Breast epithelium (tissue), 4 donors: ENCODE measurements around the gene GPR35. TPM values are rescaled to one million over a fixed set of nuclear protein-coding genes. Genes with fewer than 3 reads are reported as not detected.

Source experiments
- DNase-seq, 2 donors: peaks; one replicate each; pipeline ENCODE4 v3.0.0-alpha.2; 2019; ENCODE audit warnings: low spot score in 2 of 2
- H3K27ac ChIP-seq, 2 donors: fragments of 200-600 bp; sonication (generic) in 1 of 2; one replicate each; pipeline ENCODE4 v1.5.1; 2016 to 2019; ENCODE audit warnings: mild to moderate bottlenecking in 1 of 2
- H3K27me3 ChIP-seq, 2 donors: fragments of 200-600 bp; sonication (generic) in 1 of 2; one replicate each; pipeline versions ENCODE4 v1.5.1 to v1.6.0; 2017 to 2019; ENCODE audit warnings: control low read depth in 1 of 2, mild to moderate bottlenecking in 1 of 2
- H3K36me3 ChIP-seq: fragments of 200-600 bp; one replicate; pipeline ENCODE4 v1.5.1; 2019
- H3K4me1 ChIP-seq, 2 donors: fragments of 200-600 bp; sonication (generic); one replicate each; pipeline ENCODE4 v1.5.1; 2016 to 2019; ENCODE audit warnings: control low read depth in 1 of 2
- H3K4me3 ChIP-seq, 3 donors: fragments of 200-600 bp; sonication (generic); 1 replicate in 2 of 3; 2 replicates in 1 of 3; pipeline ENCODE4 v1.5.1; 2016 to 2019; ENCODE audit warnings: mild to moderate bottlenecking in 3 of 3, moderate library complexity in 2 of 3
- H3K9me3 ChIP-seq, 2 donors: fragments of 200-600 bp; sonication (generic) in 1 of 2; one replicate each; pipeline ENCODE4 v1.5.1; 2016 to 2019; ENCODE audit warnings: control low read depth in 1 of 2
- CTCF ChIP-seq, 3 donors: fragments of 450-650 bp; IDR thresholded peaks; one replicate each; pipeline ENCODE4 v1.5.1; 2016 to 2017; ENCODE audit warnings: antibody characterized with exemption in 3 of 3, mild to moderate bottlenecking in 3 of 3, moderate library complexity in 3 of 3
- POLR2A ChIP-seq: fragments of 450-650 bp; IDR thresholded peaks from one replicate; pipeline ENCODE4 v1.6.1; 2016; ENCODE audit warnings: antibody characterized with exemption, mild to moderate bottlenecking, moderate library complexity
- POLR2AphosphoS5 ChIP-seq, 3 donors: sonication (generic); formaldehyde crosslinking; IDR thresholded peaks; one replicate each; pipeline ENCODE4 v1.6.1; 2017; ENCODE audit warnings: antibody characterized with exemption in 3 of 3
- intact Hi-C: fragments of 100-400 bp; cut with DNase I; formaldehyde crosslinking; loops from one replicate; pipeline ENCODE4 v1.15.1; 2023; ENCODE audit warnings: low total_unique reads
- total RNA-seq, 3 donors: library from RNA; depleted of rRNA; stranded (reverse); fragments of >200 nt; gene quantifications; one replicate each; pipeline ENCODE4 v1.1.0, GENCODE V29; 2016

Gene GPR35
- total RNA-seq, 3 donors from 2014 or later: 1.6 to 4.7 (median 2.6) TPM

DNA sequence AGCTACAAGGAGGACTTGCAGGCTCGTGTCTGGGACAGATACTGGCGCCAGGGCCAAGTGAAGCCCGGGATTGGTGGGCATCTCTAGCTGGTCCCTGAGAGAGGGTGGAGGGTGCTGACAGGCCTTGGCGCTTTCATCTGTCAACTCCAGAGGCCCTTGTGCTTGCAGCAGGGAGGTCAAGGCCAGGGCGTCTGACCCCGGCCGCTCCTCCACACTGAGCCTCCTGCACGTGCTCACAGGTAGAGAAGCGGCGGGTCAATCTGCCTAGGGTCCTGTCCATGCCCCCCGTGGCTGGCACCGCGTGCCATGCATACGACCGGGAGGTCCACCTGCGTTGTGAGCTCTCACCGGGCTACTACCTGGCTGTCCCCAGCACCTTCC is 29.2 kb upstream of the GPR35 start:
- H3K4me1 ChIP-seq: peaks cover 0 to 6% of the 10 kb centered on the region in 2 donors
- no peak overlapping the region for H3K4me3 ChIP-seq
- intact Hi-C loops: no loop called here
- TF ChIP-seq POLR2A (no peak), POLR2AphosphoS5 (IDR thresholded peaks at IDR 0.05) (no peak), CTCF (IDR thresholded peaks at IDR 0.05) (no peak)
- DNase-seq: no peak
- no peaks in the 10 kb centered on the region for H3K36me3 ChIP-seq
- H3K27me3 ChIP-seq: no peaks in the 10 kb centered on the region
- H3K27ac ChIP-seq: no peak overlapping the region
- H3K9me3 ChIP-seq: no peaks in the 10 kb centered on the region

GRCh38 chr2:240596491-240596931 is 28.8 kb upstream of the GPR35 start:
- Histone ChIP-seq H3K4me1 (peaks cover 0 to 6% of the 10 kb centered on the region in 2 donors), H3K36me3 (no peaks in the 10 kb centered on the region), H3K9me3 (no peaks in the 10 kb centered on the region), H3K27me3 (no peaks in the 10 kb centered on the region), H3K4me3 (no peak overlapping the region), H3K27ac (no peak overlapping the region)
- TF ChIP-seq CTCF (IDR thresholded peaks at IDR 0.05) (no peak), POLR2AphosphoS5 (IDR thresholded peaks at IDR 0.05) (no peak), POLR2A (no peak)
- no peak for DNase-seq
- intact Hi-C loops: no loop called here

GRCh38 chr2:240597054-240597418 is 28.2 kb upstream of the GPR35 start:
- DNase-seq: no peak
- Histone ChIP-seq H3K27me3 (no peaks in the 10 kb centered on the region), H3K4me3 (no peak overlapping the region), H3K4me1 (peaks cover 0 to 6% of the 10 kb centered on the region in 2 donors), H3K27ac (no peak overlapping the region), H3K9me3 (no peaks in the 10 kb centered on the region), H3K36me3 (no peaks in the 10 kb centered on the region)
- intact Hi-C loops: no loop called here
- TF ChIP-seq POLR2A: no peak
- no peak for TF ChIP-seq POLR2AphosphoS5 (IDR thresholded peaks at IDR 0.05)
- no peak for TF ChIP-seq CTCF (IDR thresholded peaks at IDR 0.05)

DNA sequence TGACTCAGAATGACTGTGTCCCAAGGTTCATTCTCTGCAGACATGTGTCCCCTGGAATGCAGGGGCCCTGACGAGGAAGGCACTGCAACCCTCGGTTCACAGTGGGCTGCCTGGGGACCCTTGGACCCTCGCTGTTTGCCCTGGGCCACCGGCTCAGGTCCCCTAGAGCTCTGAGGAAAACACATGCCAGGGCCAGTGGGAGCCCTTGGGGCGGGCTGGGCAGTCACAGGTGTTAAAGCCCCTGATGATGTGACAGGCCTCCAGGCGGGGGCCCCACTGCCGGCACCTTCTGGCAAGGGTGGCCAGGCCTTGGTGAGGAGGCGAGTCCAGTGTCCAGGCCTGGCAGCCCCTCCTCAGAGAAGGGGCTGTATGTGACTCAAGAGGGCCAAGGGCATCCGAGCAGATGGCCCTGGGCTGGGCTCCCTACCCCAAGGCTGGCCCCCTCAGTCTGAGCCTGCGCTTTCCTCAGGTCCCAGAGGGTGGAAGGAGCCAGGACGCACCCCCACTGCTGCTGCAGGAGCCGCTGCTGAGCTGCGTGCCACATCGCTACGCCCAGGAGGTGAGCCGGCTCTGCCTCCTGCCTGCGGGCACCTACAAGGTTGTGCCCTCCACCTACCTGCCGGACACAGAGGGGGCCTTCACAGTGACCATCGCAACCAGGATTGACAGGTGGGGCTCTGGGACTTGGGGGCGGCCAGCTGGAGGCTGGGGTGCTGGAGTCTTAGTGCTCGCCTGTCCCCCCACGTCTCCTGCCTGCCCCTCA is 27.7 kb upstream of the GPR35 start:
- no peaks in the 10 kb centered on the region for H3K36me3 ChIP-seq
- TF ChIP-seq POLR2AphosphoS5 (IDR thresholded peaks at IDR 0.05) (no peak), POLR2A (no peak), CTCF (IDR thresholded peaks at IDR 0.05) (no peak)
- intact Hi-C loops: no loop called here
- peaks cover 0 to 6% of the 10 kb centered on the region in 2 donors for H3K4me1 ChIP-seq
- no peak for DNase-seq
- no peaks in the 10 kb centered on the region for H3K27me3 ChIP-seq
- no peak overlapping the region for H3K27ac ChIP-seq
- H3K9me3 ChIP-seq: no peaks in the 10 kb centered on the region
- no peak overlapping the region for H3K4me3 ChIP-seq

DNA sequence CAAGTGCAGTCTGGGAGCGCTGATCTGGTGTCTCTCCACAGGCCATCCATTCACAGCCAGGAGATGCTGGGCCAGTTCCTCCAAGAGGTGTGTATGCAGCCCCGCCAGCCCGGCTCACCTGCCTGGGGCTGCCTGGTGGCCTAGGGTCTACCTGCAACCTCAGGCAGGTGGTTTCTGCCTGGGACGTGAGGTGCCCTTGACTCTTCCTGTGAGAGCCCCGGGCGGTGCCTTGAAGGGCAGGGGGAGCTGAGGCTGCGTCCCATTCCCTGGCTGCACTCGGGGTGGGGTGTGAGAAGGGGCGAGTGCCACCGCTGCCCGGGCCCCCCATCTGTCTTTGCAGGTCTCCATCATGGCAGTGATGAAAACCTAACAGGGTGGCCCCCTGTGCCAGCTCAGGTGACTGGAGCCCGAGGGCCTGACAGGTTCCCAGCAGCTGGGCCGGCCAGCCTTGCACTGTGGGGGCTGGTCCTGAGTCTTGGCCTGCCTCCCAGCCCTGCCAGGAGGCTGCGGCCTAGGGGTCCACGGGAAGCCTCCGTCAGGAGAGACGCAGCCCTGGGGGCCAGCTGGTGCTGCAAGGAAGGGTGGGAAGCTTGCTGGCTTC is 26.9 kb upstream of the GPR35 start:
- H3K36me3 ChIP-seq: no peaks in the 10 kb centered on the region
- no peak for DNase-seq

More for the DNA sequence above, 26.9 kb upstream of the GPR35 start:
- H3K4me3 ChIP-seq: no peak overlapping the region
- intact Hi-C loops: no loop called here
- no peaks in the 10 kb centered on the region for H3K27me3 ChIP-seq
- no peak for TF ChIP-seq POLR2A
- peaks cover 0 to 6% of the 10 kb centered on the region in 2 donors for H3K4me1 ChIP-seq
- H3K27ac ChIP-seq: no peak overlapping the region
- H3K9me3 ChIP-seq: no peaks in the 10 kb centered on the region
